Effector memory CD8-positive, alpha-beta T cell (primary cell): Measurements from ENCODE around the gene CDC7.
"Not testable (repeated sequence)": the region's sequence is repeated elsewhere in the genome, so short reads cannot be mapped to it uniquely, and the experiment has no call there.

Experiments
- ATAC-seq: fragments of 150-1000 bp; cut with Tn5 transposase; replicated peaks from 2 replicates; pipeline ENCODE4 v1.10.0; 2021; ENCODE audit warnings: mild to moderate bottlenecking, moderate library complexity
- DNase-seq, 3 experiments: peaks; one replicate each; pipeline ENCODE4 v3.0.0; 2021
- H3K27ac Mint-ChIP-seq, 2 donors: one replicate each; pipeline ENCODE4 v1.8.0; 2022; ENCODE audit warnings: mild to moderate bottlenecking in 2 of 2, mixed read lengths in 2 of 2, moderate library complexity in 2 of 2
- H3K27me3 Mint-ChIP-seq, 2 donors: one replicate each; pipeline ENCODE4 v1.8.0; 2022; ENCODE audit warnings: mixed read lengths in 2 of 2
- H3K36me3 Mint-ChIP-seq: one replicate; pipeline ENCODE4 v1.8.0; 2022; ENCODE audit warnings: mild to moderate bottlenecking, moderate library complexity, mixed read lengths; ENCODE audit not compliant: insufficient read depth
- H3K4me1 Mint-ChIP-seq, 2 donors: one replicate each; pipeline ENCODE4 v1.8.0; 2022; ENCODE audit warnings: low read depth in 2 of 2, mixed read lengths in 2 of 2
- H3K4me3 Mint-ChIP-seq, 2 donors: one replicate each; pipeline ENCODE4 v1.8.0; 2022; ENCODE audit warnings: mild to moderate bottlenecking in 2 of 2, mixed read lengths in 2 of 2, moderate library complexity in 2 of 2
- H3K9me3 Mint-ChIP-seq, 2 donors: one replicate each; pipeline ENCODE4 v1.8.0; 2022; ENCODE audit warnings: mixed read lengths in 2 of 2

Gene CDC7

DNA sequence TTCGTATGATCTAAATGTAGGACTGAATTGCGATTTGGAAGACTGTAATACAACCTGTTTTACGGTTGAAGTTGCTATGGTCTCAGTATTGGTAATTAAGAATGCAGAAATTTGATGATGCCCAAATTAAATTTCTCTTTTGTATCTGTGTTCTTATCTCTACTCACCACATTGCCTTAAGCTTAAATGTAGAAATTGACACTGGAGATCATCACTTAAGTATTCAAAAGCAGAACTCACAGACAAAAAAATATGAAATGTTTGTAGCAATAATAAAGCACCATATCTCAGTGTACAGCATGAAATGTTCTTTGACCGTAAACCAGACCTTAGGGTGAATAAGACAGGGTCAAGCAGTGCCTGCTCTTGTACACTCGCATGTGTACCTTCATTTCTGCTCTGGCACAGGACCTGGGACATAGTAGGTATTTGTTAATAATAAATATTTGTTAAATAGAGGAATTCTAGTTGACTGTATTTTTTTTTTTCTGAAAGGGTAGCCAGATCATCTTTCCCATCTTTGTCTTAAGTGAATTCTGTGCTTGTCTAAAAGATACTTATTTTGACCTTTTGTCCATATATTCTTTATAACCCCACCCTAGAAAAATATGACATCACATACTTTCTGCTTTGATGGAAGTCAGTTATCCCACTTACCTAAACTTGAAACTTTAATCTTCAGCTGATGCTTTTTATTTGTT lies 1.5 kb downstream of the CDC7 start:
- Mint-ChIP-seq H3K4me1 (peaks cover 9 to 15% of the 10 kb centered on the region in 2 donors), H3K27ac (no peak overlapping the region), H3K36me3 (no peaks in the 10 kb centered on the region), H3K27me3 (no peaks in the 10 kb centered on the region), H3K9me3 (no peaks in the 10 kb centered on the region), H3K4me3 (peak overlapping the region in 1 of 2 donors; percentile 25)
- DNase-seq, result no peak
- no peak for ATAC-seq

DNA sequence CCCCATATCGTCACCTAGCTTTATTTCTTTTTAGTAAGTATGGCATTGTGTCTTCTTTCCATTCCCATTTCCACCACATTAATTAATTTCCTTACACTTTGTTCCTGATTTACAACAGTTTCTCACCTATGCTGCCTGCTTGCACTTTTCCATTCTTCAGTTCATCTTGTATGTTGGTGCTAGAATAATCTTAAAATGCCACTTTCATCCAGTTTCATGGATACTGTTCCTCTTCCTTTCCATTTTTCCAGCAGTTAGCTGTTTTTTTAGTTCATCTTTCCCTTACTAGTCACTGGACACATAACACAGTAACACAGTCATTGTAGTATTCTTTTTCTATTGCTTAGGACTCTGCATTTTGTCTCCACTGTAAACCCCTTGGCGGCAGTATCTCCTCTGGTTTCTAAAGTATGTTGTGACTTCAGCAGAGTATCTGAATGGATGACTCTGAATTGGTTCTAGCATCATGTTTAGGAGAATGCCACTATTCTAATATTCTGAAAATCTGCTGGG lies 2.1 kb downstream of the CDC7 start:
- no peak overlapping the region for H3K27ac Mint-ChIP-seq
- H3K36me3 Mint-ChIP-seq, result no peaks in the 10 kb centered on the region
- no peak for DNase-seq

DNA sequence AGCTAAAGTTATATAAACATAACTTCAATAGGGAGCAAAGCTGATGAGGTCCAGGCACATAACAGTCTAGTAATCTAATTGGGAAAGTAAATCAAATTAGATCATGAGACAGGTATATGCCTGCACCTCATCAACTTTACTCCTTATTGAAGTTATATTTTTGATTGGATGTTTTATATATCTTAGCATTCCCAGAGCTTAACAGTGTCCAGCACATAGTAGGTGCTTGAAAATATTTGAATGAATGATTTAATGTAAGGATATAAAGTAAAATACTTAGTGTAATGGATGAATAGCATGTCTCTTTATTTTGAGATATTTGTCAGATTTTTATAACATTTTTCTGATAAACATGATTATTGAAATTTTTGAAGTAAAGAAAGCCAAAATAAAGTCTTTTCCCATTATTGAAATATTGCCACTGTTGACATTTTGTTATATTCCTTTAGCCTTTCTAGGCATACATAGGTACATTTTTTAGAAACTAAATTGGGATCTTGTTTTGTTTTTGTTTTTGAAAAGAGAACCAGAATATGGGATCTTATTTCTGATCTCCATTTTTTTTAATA lies 2.8 kb downstream of the CDC7 start:
- Mint-ChIP-seq H3K27me3 (no peaks in the 10 kb centered on the region), H3K27ac (no peak overlapping the region), H3K36me3 (no peaks in the 10 kb centered on the region), H3K9me3 (no peaks in the 10 kb centered on the region), H3K4me3 (no peak overlapping the region), H3K4me1 (peaks cover 9 to 15% of the 10 kb centered on the region in 2 donors)
- ATAC-seq (no peak), DNase-seq (no peak)

More for the DNA sequence above, 2.1 kb downstream of the CDC7 start:
- ATAC-seq, result no peak
- H3K27me3 Mint-ChIP-seq, result no peaks in the 10 kb centered on the region
- H3K4me3 Mint-ChIP-seq, result peak overlapping the region in 1 of 2 donors; percentile 25
- no peaks in the 10 kb centered on the region for H3K9me3 Mint-ChIP-seq
- peaks cover 9 to 15% of the 10 kb centered on the region in 2 donors for H3K4me1 Mint-ChIP-seq

DNA sequence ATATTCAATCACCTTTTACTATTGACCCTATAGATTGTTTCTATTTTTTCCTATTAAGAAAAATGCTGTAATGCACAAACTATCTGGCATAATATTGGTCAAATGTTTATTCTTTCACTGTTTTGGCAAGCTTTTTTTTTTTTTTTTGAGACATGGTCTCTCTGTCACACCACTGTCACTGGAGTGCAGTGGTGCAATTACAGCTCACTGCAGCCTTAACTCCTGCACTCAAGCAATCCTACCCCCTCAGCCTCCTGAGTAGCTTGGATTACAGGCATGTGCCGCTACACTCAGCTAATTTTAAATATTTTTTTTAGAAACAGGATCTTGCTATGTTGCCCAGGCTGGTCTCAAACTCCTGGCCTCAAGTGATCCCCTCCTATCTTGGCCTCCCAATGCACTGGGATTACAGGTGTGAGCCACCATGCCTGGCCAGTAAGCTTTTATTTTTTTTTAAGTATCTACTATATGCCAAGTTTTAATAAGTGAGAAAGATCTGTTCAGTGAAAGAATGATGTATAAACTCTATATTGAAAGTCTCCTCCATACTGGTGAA lies 3.4 kb downstream of the CDC7 start:
- DNase-seq (no peak), ATAC-seq (no peak)
- Mint-ChIP-seq H3K27me3 (no peaks in the 10 kb centered on the region), H3K27ac (no peak overlapping the region), H3K4me1 (peaks cover 9 to 15% of the 10 kb centered on the region in 2 donors), H3K4me3 (no peak overlapping the region), H3K36me3 (no peaks in the 10 kb centered on the region), H3K9me3 (no peaks in the 10 kb centered on the region)

DNA sequence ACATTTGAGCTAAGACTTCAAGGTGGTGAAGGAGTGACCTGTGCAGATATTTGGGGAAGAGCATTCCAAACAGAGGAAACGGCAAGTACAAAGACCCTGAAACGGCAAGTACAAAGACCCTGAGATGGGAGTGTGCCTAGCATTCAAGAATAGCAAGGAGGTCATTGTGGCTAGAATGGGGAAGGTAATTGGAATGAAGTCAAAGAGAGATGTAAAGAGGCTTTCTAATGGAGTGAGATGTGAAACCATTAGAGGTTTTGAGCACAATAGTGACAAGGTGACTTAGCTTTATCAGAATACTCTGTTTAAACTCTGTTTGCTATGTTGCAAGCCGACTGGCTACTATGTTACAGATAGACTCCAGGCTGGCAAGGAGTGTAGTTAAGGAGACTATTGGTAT lies 4.4 kb downstream of the CDC7 start:
- DNase-seq (no peak), ATAC-seq (no peak)
- Mint-ChIP-seq H3K9me3 (no peaks in the 10 kb centered on the region), H3K4me3 (no peak overlapping the region), H3K27me3 (no peaks in the 10 kb centered on the region), H3K27ac (no peak overlapping the region), H3K36me3 (peaks cover 4% of the 10 kb centered on the region), H3K4me1 (peaks cover 9 to 15% of the 10 kb centered on the region in 2 donors)

GRCh38 chr1:91506071-91506470 lies 5.4 kb downstream of the CDC7 start:
- ATAC-seq (no peak), DNase-seq (no peak)
- H3K9me3 Mint-ChIP-seq, result no peaks in the 10 kb centered on the region
- no peaks in the 10 kb centered on the region for H3K27me3 Mint-ChIP-seq
- no peak overlapping the region for H3K4me3 Mint-ChIP-seq
- peaks cover 5% of the 10 kb centered on the region for H3K36me3 Mint-ChIP-seq
- peaks cover 9 to 15% of the 10 kb centered on the region in 2 donors for H3K4me1 Mint-ChIP-seq
- H3K27ac Mint-ChIP-seq, result no peak overlapping the region

DNA sequence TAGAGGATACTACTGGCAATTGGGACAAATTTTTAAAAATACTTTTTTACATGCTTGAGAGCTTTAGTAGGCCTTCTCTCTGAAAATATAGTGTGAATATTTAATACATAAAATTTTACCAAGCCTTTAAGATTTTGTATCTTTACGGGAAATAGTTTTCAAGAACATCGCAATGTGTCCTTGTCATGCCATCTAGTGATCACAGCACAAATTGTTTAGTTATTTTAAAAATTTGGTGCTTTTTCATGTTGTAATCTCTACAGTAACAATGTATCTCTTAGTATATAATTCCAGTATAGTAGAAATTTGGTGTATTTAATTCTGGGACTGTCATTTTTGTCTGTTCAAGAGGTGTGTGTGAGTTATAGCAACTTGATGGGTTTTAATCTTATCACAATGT lies 6.7 kb downstream of the CDC7 start:
- Mint-ChIP-seq H3K36me3 (peaks cover 5% of the 10 kb centered on the region), H3K27ac (no peak overlapping the region)

GRCh38 chr1:91510754-91511153 lies 10.1 kb downstream of the CDC7 start:
- no peak for ATAC-seq
- peaks cover 5% of the 10 kb centered on the region for H3K36me3 Mint-ChIP-seq
- H3K9me3 Mint-ChIP-seq, result no peaks in the 10 kb centered on the region
- no peaks in the 10 kb centered on the region for H3K27me3 Mint-ChIP-seq
- no peak overlapping the region for H3K27ac Mint-ChIP-seq
- no peak overlapping the region for H3K4me3 Mint-ChIP-seq
- H3K4me1 Mint-ChIP-seq, result peaks cover 9 to 13% of the 10 kb centered on the region in 2 donors
- no peak for DNase-seq

More for the DNA sequence above, 6.7 kb downstream of the CDC7 start:
- ATAC-seq (no peak), DNase-seq (no peak)
- Mint-ChIP-seq H3K27me3 (no peaks in the 10 kb centered on the region), H3K4me3 (no peak overlapping the region), H3K9me3 (no peaks in the 10 kb centered on the region), H3K4me1 (peaks cover 6 to 9% of the 10 kb centered on the region in 2 donors)

DNA sequence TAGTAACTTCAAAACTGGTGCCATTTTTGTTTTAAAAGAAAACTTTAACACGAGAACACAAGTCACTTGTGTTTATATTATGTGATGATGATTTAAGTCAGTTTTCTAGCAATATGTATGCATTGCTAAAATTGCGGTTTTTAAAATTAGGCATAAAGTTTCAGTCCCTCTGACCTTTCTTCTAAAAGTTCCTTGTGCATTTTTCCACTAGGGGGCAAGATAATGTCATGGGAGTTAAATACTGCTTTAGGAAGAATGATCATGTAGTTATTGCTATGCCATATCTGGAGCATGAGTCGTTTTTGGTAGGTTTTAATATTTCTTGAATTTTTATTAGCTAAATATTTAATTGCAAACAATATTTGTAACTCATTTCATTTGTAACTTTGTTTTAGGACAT lies 10.7 kb downstream of the CDC7 start:
- DNase-seq (no peak), ATAC-seq (peak; percentile 56)
- Mint-ChIP-seq H3K27me3 (no peaks in the 10 kb centered on the region), H3K4me1 (peaks cover 9 to 13% of the 10 kb centered on the region in 2 donors), H3K9me3 (no peaks in the 10 kb centered on the region), H3K36me3 (peaks cover 5% of the 10 kb centered on the region), H3K4me3 (no peak overlapping the region), H3K27ac (no peak overlapping the region)

DNA sequence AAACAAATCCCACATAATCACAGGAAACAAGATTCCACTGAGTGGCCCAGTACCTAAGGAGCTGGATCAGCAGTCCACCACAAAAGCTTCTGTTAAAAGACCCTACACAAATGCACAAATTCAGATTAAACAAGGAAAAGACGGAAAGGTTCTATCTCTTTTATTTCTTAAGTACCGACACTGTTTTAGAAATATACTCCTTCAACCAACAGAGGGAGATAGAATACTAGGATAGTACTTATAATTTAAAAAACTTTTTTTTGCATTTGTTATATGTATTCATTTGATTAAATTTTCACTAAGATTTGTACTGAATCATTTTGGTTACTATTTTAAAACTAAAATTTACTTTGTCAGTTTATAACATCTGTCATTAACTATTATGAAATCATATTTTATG lies 12.5 kb downstream of the CDC7 start:
- peak; percentile 56 for ATAC-seq

GRCh38 chr1:91513706-91514105 lies 13.1 kb downstream of the CDC7 start:
- H3K27me3 Mint-ChIP-seq, result no peaks in the 10 kb centered on the region
- no peak overlapping the region for H3K4me3 Mint-ChIP-seq
- ATAC-seq (no peak), DNase-seq (no peak)
- no peaks in the 10 kb centered on the region for H3K9me3 Mint-ChIP-seq
- no peak overlapping the region for H3K27ac Mint-ChIP-seq
- peaks cover 5% of the 10 kb centered on the region for H3K36me3 Mint-ChIP-seq
- peaks cover 13 to 26% of the 10 kb centered on the region in 2 donors for H3K4me1 Mint-ChIP-seq

More for the DNA sequence above, 12.5 kb downstream of the CDC7 start:
- Mint-ChIP-seq H3K27me3 (no peaks in the 10 kb centered on the region), H3K9me3 (no peaks in the 10 kb centered on the region), H3K27ac (no peak overlapping the region), H3K4me3 (no peak overlapping the region), H3K4me1 (peaks cover 12 to 21% of the 10 kb centered on the region in 2 donors), H3K36me3 (peaks cover 5% of the 10 kb centered on the region)
- DNase-seq, result no peak

- Mint-ChIP-seq H3K36me3 (no peaks in the 10 kb centered on the region), H3K4me3 (no peak overlapping the region), H3K4me1 (peaks cover 19 to 41% of the 10 kb centered on the region in 2 donors), H3K9me3 (no peaks in the 10 kb centered on the region), H3K27ac (no peak overlapping the region), H3K27me3 (no peaks in the 10 kb centered on the region)
- DNase-seq, result no peak
- no peak for ATAC-seq
Measured at GRCh38 chr1:91515994-91516393, 15.3 kb downstream of the CDC7 start.

GRCh38 chr1:91516605-91517004 lies 16.0 kb downstream of the CDC7 start:
- not testable (repeated sequence) for H3K4me3 Mint-ChIP-seq, H3K36me3 Mint-ChIP-seq, DNase-seq, ATAC-seq, H3K27me3 Mint-ChIP-seq, H3K9me3 Mint-ChIP-seq, H3K27ac Mint-ChIP-seq
- H3K4me1 Mint-ChIP-seq, result peaks cover 19 to 47% of the 10 kb centered on the region in 2 donors

DNA sequence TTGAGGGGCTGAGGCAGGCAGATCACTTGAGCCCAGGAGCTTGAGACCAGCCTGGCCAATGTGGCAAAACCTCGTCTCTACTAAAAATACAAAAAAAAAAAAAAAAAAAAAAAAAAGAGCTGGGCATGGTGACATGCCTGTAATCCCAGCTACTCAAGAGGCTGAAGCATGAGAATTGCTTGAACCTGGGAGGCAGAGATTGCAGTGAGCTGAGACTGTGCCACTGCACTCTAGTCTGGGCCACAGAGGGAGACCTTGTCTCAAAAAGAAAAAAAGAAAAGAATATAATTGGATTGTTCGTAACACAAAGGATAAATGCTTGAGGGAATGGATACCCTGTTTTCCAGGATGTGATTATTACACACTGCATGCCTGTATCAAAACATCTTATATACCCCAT lies 18.5 kb downstream of the CDC7 start:
- not testable (repeated sequence) for H3K27me3 Mint-ChIP-seq, H3K36me3 Mint-ChIP-seq, DNase-seq, ATAC-seq, H3K9me3 Mint-ChIP-seq, H3K4me3 Mint-ChIP-seq
- peaks cover 23 to 66% of the 10 kb centered on the region in 2 donors for H3K4me1 Mint-ChIP-seq
- H3K27ac Mint-ChIP-seq, result peak overlapping the region in 1 of 2 donors; percentile 46
